Esophagus muscularis mucosa (tissue), 4 donors: ENCODE measurements around the gene PTPRS. TPM values are rescaled to one million over a fixed set of nuclear protein-coding genes. Genes with fewer than 3 reads are reported as not detected.

Experiments used
- DNase-seq: peaks from one replicate; pipeline ENCODE4 v3.0.0-alpha.2; 2017; ENCODE audit errors: extremely low spot score
- H3K27ac ChIP-seq, 4 donors: fragments of 200-600 bp; sonication (generic); replicated peaks in 1 of 4; 1 replicate in 3 of 4; 2 replicates in 1 of 4; pipeline ENCODE4 v1.5.1; 2016 to 2019; ENCODE audit warnings: mild to moderate bottlenecking in 1 of 4
- H3K27me3 ChIP-seq, 4 donors: fragments of 200-600 bp; sonication (generic); one replicate each; pipeline versions ENCODE4 v1.5.1 to v1.6.0; 2016 to 2019
- H3K36me3 ChIP-seq, 4 donors: fragments of 200-600 bp; sonication (generic); one replicate each; pipeline ENCODE4 v1.5.1; 2016 to 2019
- H3K4me1 ChIP-seq, 4 donors: fragments of 200-600 bp; sonication (generic); one replicate each; pipeline ENCODE4 v1.5.1; 2016 to 2019
- H3K4me3 ChIP-seq, 4 donors: fragments of 200-600 bp; sonication (generic); 1 replicate in 2 of 4; 2 replicates in 2 of 4; pipeline ENCODE4 v1.5.1; 2016 to 2019; ENCODE audit warnings: mild to moderate bottlenecking in 4 of 4, moderate library complexity in 1 of 4
- H3K9me3 ChIP-seq, 4 donors: fragments of 200-600 bp; sonication (generic); 1 replicate in 3 of 4; 2 replicates in 1 of 4; pipeline ENCODE4 v1.5.1; 2016 to 2019
- CTCF ChIP-seq, 3 experiments: fragments of 200-600 bp in 2 of 3; fragments of 450-650 bp in 1 of 3; sonication (generic) in 2 of 3; IDR thresholded peaks; one replicate each; pipeline ENCODE4 v1.5.1; 2017 to 2019; ENCODE audit warnings: antibody characterized with exemption in 3 of 3, mild to moderate bottlenecking in 2 of 3, moderate library complexity in 1 of 3
- EP300 ChIP-seq: sonication (generic); formaldehyde crosslinking; IDR thresholded peaks from one replicate; pipeline ENCODE4 v1.6.1; 2017; ENCODE audit warnings: antibody characterized with exemption
- POLR2A ChIP-seq: fragments of 450-650 bp; IDR thresholded peaks from one replicate; pipeline ENCODE4 v1.6.1; 2017; ENCODE audit warnings: antibody characterized with exemption, moderate library complexity, mild to moderate bottlenecking, low read depth
- POLR2AphosphoS5 ChIP-seq, 2 donors: sonication (generic); formaldehyde crosslinking; IDR thresholded peaks; one replicate each; pipeline ENCODE4 v1.6.1; 2017; ENCODE audit warnings: antibody characterized with exemption in 2 of 2
- WGBS: methylation state at CpG from one replicate; pipeline ENCODE4 v1.1.5; 2018; 5-methylcytosine and 5-hydroxymethylcytosine counted together
- intact Hi-C: fragments of 100-400 bp; cut with DNase I; formaldehyde crosslinking; loops from one replicate; pipeline ENCODE4 v1.15.1; 2023
- total RNA-seq, 4 donors: library from RNA; depleted of rRNA; stranded (reverse); fragments of >200 nt; gene quantifications; one replicate each; pipeline versions ENCODE4 v1.1.0 to v1.2.1, GENCODE V29; 2016

PTPRS gene
- total RNA-seq, 4 donors from 2014 or later: 140 to 311 (median 224) TPM

- WGBS: 87% methylated on average over 9 of the region's 9 CpGs
- H3K27ac ChIP-seq: no peak overlapping the region
- TF ChIP-seq CTCF (IDR thresholded peaks at IDR 0.05) (no peak), POLR2A (no peak), POLR2AphosphoS5 (IDR thresholded peaks at IDR 0.05) (no peak), EP300 (no peak)
- H3K27me3 ChIP-seq: no peaks in the 10 kb centered on the region
- no peaks in the 10 kb centered on the region for H3K9me3 ChIP-seq
- H3K4me1 ChIP-seq: no peaks in the 10 kb centered on the region
- intact Hi-C loops: no loop called here
- no peaks in the 10 kb centered on the region for H3K36me3 ChIP-seq
- DNase-seq: no peak
- no peak overlapping the region for H3K4me3 ChIP-seq
Measured at GRCh38 chr19:5302396-5302795, 38.2 kb downstream of the PTPRS start.

GRCh38 chr19:5299137-5299536 lies 41.5 kb downstream of the PTPRS start:
- H3K9me3 ChIP-seq: no peaks in the 10 kb centered on the region
- WGBS: 94% methylated on average over 2 of the region's 2 CpGs
- H3K27ac ChIP-seq: no peak overlapping the region
- no peaks in the 10 kb centered on the region for H3K36me3 ChIP-seq
- intact Hi-C loops: no loop called here
- H3K4me3 ChIP-seq: no peak overlapping the region
- TF ChIP-seq CTCF (IDR thresholded peaks at IDR 0.05) (no peak), POLR2A (no peak), POLR2AphosphoS5 (IDR thresholded peaks at IDR 0.05) (no peak), EP300 (no peak)
- H3K27me3 ChIP-seq: no peaks in the 10 kb centered on the region
- H3K4me1 ChIP-seq: peaks cover 0 to 3% (median 3%) of the 10 kb centered on the region in 4 donors
- DNase-seq: no peak

- no peak overlapping the region for H3K4me3 ChIP-seq
- intact Hi-C loops: no loop called here
- TF ChIP-seq EP300 (no peak), CTCF (IDR thresholded peaks at IDR 0.05) (no peak), POLR2AphosphoS5 (IDR thresholded peaks at IDR 0.05) (no peak), POLR2A (no peak)
- H3K27ac ChIP-seq: no peak overlapping the region
- no peaks in the 10 kb centered on the region for H3K27me3 ChIP-seq
- H3K9me3 ChIP-seq: no peaks in the 10 kb centered on the region
- no peaks in the 10 kb centered on the region for H3K36me3 ChIP-seq
- DNase-seq: no peak
- 96% methylated on average over 13 of the region's 13 CpGs for WGBS
- peaks cover 0 to 10% (median 9%) of the 10 kb centered on the region in 4 donors for H3K4me1 ChIP-seq
Measured at GRCh38 chr19:5298471-5298901, 42.1 kb downstream of the PTPRS start.

- H3K36me3 ChIP-seq: no peaks in the 10 kb centered on the region
- no peak for TF ChIP-seq EP300
- TF ChIP-seq POLR2A: no peak
- TF ChIP-seq CTCF (IDR thresholded peaks at IDR 0.05): no peak
- no peak for TF ChIP-seq POLR2AphosphoS5 (IDR thresholded peaks at IDR 0.05)
- 91% methylated on average over 6 of the region's 6 CpGs for WGBS
- no peak for DNase-seq
- intact Hi-C loops: no loop called here
- H3K4me1 ChIP-seq: peaks cover 4 to 22% (median 20%) of the 10 kb centered on the region in 4 donors
- H3K27ac ChIP-seq: no peak overlapping the region
- no peak overlapping the region for H3K4me3 ChIP-seq
- peaks cover 0 to 3% (median 0%) of the 10 kb centered on the region in 4 donors for H3K27me3 ChIP-seq
- no peaks in the 10 kb centered on the region for H3K9me3 ChIP-seq
Measured at GRCh38 chr19:5297272-5297669, 43.3 kb downstream of the PTPRS start.
